Measurements from ENCODE around the gene DIAPH1.
A peak's percentile ranks its signal among the peaks of the same experiment; 100 is the strongest.

Gene DIAPH1

GRCh38 chr5:141560151-141560550, 58.6 kb downstream of the DIAPH1 start:
- no peak for DNase-seq

DNA sequence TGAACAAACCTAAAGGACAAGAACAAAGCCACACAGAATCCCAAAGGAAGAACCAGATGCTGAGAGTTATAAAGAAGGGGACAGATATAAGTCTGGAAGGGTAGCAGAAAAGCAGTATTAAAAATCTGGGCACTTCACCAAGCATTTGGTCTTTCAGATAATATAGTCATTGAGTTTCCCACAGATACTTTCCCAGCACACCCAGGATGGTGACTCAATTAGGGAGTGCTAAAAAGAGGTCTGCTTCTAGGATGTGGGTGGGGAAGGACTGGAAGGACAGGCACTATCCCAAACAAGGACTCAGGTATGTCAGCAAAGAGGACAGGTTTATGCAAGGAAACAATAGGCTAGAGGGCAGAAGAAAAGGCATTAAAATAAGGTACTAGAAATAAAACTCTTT, 59.3 kb downstream of the DIAPH1 start:
- DNase-seq = no peak

- DNase-seq = no peak
Measured at GRCh38 chr5:141558150-141558549, 60.6 kb downstream of the DIAPH1 start.

DNA sequence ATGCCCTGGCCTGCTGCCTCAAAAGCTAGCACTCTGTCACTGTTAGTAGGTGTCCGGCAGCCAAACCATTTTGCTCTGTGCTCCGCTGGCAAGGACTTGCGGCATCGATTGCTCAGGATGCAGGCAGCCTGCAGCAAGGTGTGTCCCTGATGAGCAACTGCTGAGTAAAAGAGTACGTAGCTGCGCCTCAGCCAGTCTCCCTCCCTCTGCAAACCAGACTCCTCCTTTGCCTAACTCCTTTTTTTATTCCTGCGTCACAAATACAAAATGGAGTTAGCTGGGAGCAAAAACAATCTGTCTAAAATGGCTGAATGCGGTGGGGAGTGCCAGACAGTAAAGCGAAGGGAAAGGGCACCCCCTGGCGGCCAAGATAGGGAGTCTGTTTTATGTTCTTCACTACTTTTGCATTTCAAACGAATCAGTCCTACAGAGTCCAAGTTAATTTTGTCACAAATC, 61.1 kb downstream of the DIAPH1 start:
- peak; percentile 78 for DNase-seq

GRCh38 chr5:141547921-141548320, 70.9 kb downstream of the DIAPH1 start:
- no peak for DNase-seq

DNA sequence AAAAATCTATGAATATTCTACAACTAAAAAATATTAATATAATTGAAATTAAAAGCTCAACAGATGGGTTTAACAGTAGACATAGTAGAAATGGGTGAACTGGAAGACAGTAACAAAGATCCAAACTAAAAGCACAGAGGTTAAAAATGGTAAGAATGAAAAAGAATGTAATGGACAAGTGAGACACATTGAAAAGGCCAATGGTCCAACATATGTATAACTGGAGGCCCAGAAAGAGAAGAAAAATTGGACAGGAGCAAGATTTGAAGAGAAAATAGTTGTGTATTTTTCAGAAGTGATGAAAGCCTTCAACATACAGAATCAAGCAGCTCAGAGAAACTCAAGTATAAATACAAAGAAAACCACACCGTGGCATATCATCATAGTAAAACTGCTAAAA, 71.3 kb downstream of the DIAPH1 start:
- no peak for DNase-seq

- DNase-seq = no peak
Measured at GRCh38 chr5:141543053-141543452, 75.7 kb downstream of the DIAPH1 start.

GRCh38 chr5:141534492-141535213, 84.1 kb downstream of the DIAPH1 start:
- DNase-seq = no peak

DNA sequence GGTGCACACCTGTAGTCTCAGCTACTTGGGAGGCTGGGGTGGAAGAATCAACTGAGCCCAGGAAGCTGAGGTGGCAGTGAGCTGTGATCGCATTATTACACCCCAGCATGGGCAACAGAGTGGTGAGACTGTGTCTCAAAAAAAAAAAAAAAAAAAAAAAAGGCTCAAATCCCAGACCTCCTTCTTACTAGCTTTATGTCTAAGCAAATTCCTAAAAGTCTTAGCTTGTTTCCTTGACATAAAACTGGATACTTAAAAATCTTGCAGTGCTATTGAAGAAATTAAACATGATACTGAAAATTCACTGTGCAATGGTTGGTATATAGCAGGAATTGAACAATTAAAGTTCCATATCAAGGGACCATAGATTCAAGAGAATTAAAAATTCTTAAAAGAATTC, 84.9 kb downstream of the DIAPH1 start:
- no peak for DNase-seq

GRCh38 chr5:141532726-141533125, 86.1 kb downstream of the DIAPH1 start:
- DNase-seq = no peak

- DNase-seq = no peak
Measured at GRCh38 chr5:141529873-141530272, 88.9 kb downstream of the DIAPH1 start.

DNA sequence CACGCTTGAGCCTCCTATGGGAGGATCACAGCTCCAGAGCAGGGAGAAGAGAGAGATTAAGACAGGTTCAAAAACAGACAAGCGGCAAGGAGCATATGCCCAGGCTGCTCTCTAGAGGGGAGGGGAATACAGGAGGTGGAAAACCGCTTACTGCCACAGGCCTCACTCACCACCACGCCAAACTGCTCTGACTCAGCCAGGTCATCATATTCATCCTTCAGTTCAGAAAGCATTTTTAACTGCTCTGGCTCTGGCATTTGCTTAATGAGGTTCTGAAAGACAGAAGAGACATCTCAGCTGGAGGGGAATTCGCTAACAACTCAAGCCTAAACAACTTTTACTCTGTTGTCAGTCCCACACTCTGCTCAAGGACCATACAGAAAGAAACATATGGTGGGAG, 89.8 kb downstream of the DIAPH1 start:
- no peak for DNase-seq

DNA sequence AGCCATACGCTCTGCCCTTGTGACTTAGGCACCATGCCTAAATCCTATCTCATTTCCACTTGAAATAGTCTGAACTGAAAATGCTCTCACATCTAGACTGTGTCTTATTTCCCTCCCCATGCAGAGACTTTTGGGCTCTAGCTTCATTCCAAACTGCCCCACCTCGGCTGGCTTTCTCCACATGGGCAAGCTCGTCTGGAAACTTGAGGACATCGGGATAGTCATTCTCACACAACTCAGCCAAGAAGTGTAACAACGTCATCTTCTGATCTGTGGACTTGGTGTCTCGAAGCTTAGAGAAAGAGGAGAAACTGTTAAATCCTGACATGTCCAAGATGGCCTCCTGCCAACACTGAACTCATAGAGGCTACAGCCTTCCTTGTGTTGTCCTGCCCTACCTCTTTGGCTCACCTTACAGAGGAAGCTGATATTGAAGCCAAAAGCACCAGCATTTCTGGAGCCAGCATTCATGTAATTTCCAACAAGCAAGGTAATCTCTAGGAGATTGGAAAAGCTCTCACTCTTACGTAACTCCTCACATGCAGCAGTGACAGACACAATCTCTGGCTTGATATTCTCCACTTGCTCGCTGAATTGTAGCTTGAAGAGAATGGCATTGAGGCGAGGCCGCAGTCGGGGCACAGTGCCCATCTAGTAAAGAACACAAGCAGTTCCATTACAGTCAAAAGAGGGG, 90.4 kb downstream of the DIAPH1 start:
- DNase-seq = no peak

DNA sequence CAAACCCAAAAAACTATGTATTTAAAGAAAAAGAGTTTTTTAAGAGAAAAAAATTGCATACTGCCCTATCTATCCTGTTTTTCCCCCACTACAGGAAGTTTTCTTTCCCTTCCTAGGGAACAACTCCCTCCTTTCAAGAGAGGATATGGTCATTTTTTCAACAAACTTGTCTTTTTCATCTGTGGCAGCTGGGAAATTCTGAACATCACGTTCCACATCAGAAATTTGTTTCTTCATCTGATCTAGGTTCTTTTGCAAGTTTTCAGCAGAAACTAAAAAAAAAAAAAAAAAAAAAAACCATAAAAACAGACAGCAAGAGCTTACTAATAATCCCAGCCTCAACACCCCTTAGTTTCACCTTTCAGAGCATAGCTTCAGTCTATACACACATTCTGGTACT, 91.4 kb downstream of the DIAPH1 start:
- DNase-seq = no peak

- DNase-seq = no peak
Measured at GRCh38 chr5:141525653-141526052, 93.1 kb downstream of the DIAPH1 start.

DNA sequence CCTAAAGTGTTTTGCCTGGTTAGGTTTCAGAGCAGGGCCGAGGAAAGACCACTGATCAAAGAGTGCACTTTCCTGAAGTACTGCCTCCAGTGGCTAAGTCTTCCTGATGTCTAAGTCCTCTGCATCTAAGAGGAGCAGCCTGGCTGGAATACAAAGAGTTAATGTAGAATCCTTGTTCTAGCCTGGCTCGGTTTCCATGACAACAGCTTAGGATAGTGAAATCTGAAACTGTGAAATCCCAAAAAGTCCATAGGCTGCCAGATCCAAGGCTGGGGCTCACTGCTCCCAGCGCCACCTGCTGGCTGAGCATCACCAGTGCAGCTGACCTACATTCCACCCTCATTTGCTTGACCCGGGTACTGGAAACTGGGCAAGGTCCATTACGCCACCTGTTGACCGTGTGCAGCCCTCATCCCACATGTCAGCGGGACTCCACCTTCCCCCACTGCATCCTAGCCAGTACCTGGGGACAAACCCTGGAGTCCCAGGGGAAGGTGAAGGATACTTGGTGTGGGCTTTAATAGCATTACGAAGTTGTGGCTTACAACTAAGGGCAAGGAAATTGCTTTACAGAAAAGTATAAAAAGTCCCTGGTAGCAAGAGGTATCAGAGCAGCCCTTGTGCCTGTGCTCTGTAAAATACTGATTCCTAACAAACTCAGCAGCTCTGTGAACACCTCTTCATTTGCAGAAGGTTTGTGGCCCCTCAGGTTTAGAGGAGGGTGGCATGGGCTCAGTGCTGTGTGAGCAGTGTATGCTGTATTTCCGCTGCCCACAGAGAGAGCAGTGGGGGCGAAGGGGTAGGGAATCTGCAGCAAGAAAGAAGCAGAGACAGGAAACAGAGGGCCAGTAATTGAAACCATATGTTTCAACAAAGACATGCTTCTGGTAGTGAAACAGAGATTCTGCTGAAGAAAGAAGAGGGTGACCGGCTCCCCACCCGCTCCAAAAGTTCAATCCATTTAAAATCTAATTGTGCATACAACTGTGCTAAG, 93.9 kb downstream of the DIAPH1 start:
- DNase-seq = peak; percentile 10

GRCh38 chr5:141523991-141524390, 94.8 kb downstream of the DIAPH1 start:
- no peak for DNase-seq

GRCh38 chr5:141522301-141522700, 96.5 kb downstream of the DIAPH1 start:
- DNase-seq = no peak

DNA sequence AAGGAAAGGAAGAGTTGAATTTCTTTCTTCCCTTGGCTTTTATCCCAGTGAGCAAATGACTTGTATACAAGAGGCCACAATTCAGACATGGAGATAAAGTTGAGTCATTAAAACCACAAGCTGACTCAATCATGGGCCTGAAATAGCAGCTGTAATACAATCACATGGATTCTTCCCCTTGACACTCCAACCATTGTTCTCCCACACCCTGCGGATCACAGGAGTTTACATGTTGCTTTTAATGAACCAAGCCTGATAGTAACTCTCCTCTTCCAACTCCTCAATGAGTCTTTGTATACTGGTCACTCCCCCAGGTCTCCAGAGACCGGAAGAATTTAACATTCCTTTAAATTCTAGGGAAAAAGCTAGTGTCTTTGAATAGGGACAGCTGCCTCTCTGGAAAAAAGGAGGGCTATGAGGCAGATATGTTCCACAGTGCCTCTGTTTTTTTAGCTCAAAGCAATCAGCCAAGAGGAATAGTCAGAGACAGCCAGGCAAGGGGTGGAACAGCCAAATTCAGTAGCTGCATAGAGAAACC, 97.5 kb downstream of the DIAPH1 start:
- no peak for DNase-seq

DNA sequence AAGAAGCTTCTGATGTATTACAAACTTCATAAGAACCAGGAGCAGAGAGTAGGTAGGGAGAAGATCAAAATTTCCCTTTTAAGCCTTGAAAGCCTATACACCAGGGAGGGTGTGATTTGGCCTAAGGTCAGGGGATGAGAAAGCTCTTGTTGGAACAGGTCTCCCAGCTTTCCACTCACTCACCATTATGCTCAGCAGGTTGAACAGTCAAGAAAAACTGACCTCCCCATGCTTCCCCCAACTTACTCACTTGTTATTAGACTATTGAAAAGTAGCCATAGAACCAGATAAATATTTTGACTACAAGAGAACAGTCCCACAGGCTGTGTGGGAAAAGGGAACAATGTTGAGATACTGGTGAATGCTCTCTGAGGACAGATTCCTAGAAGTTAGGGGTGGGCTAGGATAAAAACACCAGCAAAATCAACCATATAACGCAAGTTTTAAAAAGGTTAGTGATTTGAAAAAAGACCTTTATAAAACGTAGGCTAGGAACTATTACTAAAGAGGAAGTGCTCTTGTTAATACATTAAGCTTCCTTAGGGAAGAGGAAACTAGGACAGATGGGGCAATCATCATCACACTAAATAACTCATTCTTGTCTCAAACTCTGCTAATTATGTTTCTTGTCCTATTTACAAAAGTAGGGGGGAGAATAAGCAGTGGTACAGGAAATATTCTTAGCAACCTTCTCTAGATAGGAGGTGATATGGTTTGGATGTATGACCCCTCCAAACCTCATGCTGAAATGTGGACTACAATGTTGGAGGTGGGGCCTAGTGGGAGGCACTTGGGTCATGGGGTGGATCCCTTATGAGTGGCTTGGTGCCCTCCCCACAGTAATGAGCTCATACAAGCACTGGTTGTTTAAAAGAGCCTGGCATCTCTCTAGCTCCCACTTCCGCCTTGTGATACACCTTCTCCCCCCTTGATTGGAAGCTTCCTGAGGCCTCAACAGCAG, 98.9 kb downstream of the DIAPH1 start:
- DNase-seq = no peak

DNA sequence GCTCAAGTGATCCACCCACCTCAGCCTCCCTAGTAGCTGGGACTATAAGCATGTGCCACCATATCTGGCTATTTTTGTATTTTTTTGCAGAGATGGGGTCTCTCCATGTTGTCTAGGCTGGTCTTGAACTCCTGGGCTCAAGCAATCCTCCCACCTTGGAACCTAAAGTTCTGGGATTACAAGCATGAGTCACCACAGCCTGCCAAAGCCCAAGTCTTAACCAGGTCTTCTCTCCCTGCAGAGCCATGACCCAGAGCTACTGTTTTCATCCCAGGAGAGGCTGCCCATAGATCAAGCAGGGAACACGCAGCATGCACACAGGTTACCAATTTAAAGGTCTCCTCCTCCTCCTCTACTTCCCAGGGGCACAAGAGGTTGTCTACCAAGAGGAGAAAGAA, 100.2 kb downstream of the DIAPH1 start:
- no peak for DNase-seq

All from stimulated activated naive CD4-positive, alpha-beta T cell treated with Interleukin-2 at 50 U/mL for 16 hours (primary cell).